Measurements from ENCODE around the gene PCED1B.

GRCh38 chr12:47110011-47110541 lies 30.7 kb downstream of the PCED1B start:
- TF ChIP-seq CTCF (IDR thresholded peaks at IDR 0.05), result no peak
- TF ChIP-seq POLR2A (IDR thresholded peaks at IDR 0.05), result no peak
